ENCODE results near the gene CFH.
A peak's percentile ranks its signal among the peaks of the same experiment; 100 is the strongest.
"Not testable (repeated sequence)": the region's sequence is repeated elsewhere in the genome, so short reads cannot be mapped to it uniquely, and the experiment has no call there.

Gene CFH

DNA sequence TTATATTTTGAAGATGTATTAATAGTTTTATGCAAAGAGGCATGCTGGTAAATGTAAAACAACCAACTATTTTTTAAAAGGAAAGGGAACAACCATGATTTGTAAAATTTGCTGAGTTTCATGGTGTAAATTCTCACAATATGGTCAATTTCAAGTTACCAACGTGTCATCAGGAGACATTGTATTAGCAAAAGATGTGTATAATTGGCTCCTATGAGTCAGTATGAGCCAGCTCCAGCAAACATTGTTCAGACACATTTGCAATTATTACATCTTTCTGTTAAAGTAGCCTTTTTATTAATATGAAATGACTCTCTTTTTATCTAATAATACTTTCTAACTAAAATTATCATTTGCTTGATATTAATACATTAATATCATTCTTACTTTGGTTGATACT is 15.3 kb downstream of the CFH start:
- DNase-seq (ENCODE audit: low read depth in 2 of 3, low spot score in 1 of 3), result no peak

DNA sequence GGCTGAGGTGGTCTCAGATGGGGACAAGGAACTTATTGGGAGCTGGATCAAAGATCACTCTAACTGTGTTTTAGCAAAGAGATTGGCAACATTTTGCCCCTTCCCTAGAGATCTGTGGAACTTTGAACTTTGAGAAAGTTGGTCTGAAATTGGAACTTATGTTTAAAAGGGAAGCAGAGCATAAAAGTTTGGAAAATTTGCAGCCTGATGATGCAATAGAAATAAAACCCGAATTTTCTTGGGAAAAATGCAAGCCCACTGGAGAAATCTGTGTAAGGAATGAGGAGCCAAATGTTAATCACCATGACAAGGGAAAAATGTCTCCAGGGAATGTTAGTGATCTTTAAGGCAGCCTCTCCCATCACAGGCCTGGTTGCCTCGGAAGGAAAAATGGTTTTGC is 17.2 kb downstream of the CFH start:
- no peak for DNase-seq (ENCODE audit: low read depth in 2 of 3, low spot score in 1 of 3)

DNA sequence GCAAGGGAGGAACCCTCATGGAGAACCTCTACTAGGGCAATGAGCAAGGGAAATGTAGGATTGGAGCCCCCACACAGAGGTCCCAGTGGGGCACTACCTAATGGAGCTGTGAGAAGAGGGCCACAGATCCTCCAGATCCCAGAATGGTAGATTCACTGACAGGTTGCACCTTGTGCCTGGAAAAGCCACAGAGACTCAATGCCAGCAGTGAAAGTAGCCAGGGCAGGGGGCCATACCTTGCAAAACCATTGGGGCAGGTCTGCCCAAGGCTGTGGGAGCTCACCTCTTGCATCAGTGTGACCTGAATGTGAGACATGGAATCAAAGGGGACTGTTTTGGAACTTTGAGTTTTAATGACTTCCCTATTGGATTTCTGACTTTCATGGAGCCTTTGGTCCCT is 17.9 kb downstream of the CFH start:
- no peak for DNase-seq (ENCODE audit: low read depth in 2 of 3, low spot score in 1 of 3)

DNA sequence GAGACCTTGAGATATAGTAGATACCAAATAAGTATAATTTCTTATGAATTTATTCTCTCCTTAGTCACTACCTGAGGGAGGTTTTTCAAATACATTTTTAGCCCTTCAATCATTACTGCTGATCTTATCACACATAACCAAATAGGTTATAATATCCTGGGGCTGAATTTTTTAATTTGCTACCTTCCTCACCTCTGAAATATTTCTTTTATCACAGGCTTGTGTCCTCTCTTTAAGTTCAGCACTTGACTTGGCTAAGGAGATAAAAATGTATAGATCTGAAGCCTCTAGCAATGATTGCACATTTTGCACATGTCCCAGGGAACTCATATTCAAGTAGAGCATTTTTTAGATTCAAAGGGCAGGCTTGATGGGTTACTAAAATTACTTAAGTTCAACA is 23.1 kb downstream of the CFH start:
- no peak for DNase-seq (ENCODE audit: low read depth in 2 of 3, low spot score in 1 of 3)

DNA sequence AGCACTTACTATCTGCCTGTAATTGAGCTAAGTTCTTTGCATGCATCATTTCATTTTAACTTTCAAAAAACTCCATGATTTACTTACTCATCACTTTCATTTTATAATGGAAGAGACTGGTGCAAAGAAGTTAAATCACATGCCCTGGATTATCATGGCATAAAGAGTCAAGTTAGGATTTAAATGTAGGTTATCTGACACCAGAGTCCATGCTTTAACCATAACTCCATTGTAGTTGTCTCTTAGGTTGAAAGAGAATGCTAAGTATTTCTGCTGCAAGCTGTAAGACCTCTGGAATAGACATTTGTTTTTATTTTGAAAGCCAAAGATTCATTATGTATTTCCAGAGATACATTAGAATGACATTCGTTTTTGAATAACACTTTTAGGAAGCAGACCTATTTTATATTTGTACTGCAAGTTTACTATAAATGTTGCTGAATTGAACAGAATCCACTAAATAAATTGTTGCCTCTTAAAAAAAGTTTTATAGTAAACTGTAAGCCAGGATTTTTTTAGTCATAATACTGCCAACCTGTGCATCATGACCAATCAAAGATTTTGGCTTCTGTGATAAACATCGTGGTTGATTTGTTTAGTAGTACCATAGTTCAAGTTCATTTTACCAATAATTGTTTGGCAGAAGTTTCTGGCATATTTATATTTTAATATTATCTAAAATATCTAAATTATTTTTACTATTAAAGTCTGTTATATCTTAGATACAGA is 26.1 kb downstream of the CFH start:
- DNase-seq (ENCODE audit: low read depth in 2 of 3, low spot score in 1 of 3), result no peak

DNA sequence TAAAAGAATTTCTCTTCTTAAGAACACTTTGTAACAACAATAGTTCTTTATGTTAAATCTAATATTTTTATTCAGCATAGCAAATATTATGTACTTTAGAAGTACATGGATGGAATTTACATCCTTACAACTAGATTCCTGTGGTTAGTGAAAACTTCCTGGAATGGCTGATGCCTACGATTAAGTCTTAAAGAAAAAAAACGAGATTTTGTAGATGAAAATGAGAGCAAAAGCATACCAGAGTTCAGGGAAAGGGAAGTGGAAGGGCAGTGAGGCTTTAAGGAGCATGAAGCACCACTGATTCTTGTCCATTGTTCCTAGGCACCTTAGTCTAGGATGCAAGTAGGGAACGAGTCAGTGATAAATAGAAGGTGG is 26.7 kb downstream of the CFH start:
- DNase-seq (ENCODE audit: low read depth in 2 of 3, low spot score in 1 of 3), result no peak

DNA sequence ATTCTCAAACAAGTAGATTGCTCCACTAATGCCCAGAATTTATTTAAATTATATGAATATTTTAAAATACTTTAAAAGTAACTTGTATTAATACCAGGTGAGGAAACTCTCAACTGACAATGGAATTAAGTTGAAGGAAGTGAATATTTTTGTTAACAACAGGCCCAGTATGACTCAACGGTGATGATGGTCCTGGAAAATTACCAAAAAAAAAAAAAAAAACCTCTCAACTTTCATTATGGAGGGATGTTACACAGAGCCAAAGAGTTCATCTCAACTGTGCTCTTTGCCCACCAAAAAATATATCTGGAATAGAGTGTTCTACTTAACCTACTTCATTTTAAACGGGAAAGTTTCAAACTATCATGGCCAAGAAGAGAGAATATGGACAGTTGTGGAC is 28.3 kb downstream of the CFH start:
- no peak for DNase-seq (ENCODE audit: low read depth in 2 of 3, low spot score in 1 of 3)

DNA sequence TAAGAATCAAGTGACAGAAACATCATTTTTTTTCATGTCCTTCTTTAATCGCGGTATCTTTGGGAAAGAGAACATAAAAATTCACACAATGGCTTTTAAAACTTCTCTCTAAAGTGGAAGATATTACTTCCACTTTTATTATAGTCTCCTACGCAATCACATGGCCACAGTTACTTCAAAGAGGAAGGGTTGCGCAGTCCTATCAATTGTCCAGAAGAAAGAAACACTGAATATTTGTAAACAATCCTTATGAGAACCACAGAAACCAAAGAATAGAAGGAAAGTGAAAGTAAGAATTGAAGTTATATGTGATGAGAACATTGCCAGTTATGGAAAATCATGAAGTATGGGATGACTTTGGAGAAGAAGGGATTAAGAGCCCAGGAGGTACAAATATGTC is 32.6 kb downstream of the CFH start:
- no peak for DNase-seq (ENCODE audit: low read depth in 2 of 3, low spot score in 1 of 3)

DNA sequence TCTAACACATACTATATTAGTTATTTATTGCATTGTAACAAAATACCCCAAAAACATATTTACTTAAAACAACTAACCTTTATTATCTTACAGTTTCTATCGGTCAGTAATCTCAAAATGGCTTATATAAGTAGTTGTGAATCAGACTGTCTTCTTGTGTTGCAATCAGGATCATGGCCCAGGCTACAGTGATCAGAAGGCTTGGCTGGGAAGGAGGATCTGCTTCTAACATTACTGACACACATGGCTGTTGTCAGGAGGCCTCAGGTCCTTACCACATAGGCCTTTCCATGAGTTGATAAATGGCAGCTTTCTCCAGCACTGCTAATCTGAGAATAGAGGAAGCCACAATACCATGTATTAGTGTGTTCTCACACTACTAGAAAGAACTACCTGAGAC is 33.7 kb downstream of the CFH start:
- DNase-seq (ENCODE audit: low read depth in 2 of 3, low spot score in 1 of 3), result no peak

DNA sequence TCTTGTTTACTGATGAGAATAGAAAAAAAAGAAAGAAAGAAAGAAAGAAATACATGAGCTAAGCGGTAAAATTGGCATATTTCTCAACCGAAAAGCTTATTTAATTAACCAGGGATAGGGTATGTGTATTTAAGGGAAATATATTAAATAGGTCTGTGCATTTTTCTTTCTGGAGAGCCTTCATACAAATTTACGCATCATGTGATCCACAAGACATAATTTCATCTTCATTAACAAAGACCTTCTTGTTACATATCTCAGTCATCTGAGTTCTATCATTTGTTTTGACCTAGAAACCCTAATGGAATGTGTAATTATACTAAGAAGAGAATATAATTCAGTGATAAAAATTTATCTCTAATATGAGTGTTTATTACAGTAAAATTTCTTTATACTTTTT is 37.2 kb downstream of the CFH start:
- DNase-seq (ENCODE audit: low read depth in 2 of 3, low spot score in 1 of 3), result no peak

DNA sequence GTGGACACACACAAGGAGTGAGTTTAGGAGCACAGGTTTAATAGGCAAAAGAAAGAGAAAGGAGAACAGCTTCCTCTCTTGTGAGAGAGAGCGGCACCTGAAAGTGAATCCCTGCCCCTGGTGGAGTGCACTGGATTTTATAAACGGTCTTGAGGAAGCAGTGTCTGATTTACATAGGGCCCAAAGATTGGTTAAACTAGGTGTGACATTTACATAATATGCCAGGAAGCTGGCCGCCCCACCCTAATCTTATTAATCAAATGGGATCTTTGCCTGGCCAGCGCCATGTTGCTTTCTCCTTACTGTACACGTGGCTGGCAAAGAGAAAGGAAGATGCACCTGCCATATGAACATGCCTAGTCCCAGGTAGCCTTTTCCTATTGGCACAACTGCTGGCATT is 38.7 kb downstream of the CFH start:
- no peak for DNase-seq (ENCODE audit: low read depth in 2 of 3, low spot score in 1 of 3)

DNA sequence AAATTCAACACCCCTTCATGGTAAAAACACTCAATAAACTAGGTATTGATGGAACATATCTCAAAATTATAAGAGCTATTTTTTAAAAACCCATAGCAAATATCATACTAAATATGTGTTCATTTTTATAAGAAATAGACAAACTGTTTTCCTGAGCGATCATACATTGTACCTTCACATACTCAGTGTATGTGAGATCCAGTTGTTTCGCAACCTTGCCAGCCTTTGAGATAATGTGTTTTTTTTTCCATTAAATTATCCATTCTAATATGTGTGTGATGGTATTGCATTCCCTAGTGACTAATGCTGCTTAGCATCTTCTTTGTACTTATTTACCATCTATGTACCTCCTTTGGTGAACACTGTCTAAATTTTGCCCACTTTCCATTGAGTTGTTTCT is 47.1 kb downstream of the CFH start:
- DNase-seq (ENCODE audit: low read depth in 2 of 3, low spot score in 1 of 3), result no peak

DNA sequence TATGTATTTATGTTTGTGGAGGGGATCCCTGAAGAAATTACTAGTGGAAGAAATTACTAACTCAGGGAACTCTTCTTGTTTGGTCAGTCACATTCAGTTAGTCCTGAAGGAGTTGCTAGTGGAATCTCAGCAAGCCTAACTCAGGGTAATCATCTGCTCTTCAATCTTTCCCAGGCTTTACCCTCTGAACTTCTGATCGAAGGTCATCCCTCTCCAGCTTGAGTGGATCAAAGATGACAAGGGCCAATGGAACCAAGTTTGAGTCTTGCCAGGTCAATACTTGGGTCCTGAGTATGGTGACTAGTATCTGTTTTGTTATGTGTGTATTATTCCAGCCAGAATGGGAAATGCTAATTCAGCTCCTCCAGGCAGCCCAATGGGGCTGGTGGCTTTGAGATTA is 49.3 kb downstream of the CFH start:
- DNase-seq (ENCODE audit: low read depth in 2 of 3, low spot score in 1 of 3), result no peak

DNA sequence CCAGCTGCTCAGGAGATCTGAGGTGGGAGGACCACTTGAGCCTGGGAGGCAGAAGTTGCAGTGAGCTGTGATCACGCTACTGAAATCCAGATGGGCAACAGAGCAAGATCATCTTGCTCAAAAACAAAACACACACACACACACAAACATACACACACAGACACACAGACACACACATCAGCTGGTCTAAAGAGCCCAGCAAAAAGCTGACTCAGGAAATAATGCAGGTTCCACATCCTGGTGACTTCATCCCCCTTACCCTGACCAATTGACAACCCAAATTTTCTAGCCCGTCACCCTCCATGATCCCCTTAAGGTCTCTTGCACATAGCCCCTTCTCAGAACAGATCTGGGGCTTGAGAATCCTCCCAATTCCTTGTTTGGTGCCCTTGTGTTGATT is 58.0 kb downstream of the CFH start:
- DNase-seq (ENCODE audit: low read depth in 2 of 3, low spot score in 1 of 3), result not testable (repeated sequence)

DNA sequence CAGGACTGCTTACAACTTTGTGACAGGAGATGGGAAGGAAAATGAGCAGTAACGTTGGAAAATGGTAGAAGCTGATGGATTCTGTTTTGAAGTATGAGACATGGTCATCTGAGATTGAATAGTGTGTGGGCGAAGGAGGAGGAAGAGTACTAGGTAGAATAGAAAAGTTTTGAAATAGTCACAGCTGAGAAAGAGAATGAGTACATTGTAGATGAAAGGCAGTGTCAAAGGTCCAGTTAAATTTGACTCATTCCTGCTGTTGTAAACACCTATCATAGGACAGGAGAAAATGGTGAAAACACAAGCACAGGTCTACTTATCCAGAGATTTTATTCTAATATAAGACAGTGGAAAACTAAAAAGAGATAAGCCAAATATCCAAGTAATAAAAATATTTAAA is 66.0 kb downstream of the CFH start:
- DNase-seq (ENCODE audit: low read depth in 2 of 3, low spot score in 1 of 3), result no peak

DNA sequence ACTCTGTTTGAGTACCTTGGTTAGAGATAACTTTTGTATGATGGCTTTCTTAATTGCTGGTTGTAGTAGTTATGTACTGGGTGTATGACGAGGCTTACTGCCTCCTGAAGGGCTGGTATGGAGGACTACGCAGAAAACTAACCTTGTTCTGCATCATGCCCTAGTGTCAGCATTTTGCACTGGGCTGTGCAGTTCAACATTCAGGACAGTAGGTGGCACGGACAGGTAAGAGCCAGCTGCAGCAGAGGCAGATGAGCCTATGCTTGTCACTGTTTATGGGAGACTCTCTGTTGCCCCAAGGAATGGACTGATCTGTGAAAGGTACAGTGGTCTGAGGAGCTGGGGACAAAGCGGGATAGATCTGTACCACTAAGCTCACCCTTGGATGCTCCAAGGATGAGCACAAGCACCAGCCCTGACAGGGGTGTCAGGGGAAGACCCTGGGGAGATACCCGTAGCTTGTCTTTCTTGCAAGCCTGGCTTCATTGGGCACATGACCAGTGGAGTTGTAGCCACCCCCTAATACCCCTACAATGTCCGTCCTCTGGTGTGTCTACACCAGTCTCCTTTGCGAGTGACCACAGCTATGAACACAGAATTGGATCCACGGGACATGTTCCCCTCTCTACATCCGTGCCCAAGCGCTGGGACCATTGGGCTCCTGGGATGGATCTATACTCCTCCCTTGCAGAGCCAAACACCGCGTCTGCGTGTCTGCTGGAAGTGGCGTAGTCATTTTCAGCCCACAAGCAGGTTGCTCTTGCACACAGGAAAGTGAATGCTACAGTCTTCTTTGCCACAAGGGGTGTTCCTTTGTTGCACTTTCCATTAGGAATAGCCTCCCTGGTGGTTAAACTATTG is 71.7 kb downstream of the CFH start:
- peak in 2 of 3 donors; percentile 12 to 35 for DNase-seq (ENCODE audit: low read depth in 2 of 3, low spot score in 1 of 3)

DNA sequence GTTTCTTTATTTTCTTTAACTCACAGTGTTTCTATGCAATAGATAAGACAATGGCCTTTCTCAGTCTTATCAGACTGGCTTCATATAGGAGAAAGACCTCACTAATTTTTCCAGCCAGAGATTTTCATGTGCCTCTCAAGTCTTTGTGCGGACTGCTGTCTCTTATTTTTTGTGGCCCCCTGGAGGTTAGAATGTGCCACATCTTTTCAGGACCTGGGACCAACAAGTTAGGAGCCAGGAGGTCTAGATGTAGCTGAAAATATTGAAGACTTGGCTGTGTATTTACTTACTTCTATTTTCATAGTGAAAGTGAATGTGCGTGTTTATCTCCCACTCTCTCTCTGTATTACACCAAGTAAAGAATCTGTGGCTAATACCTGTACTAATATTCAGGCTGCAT is 80.7 kb downstream of the CFH start:
- no peak for DNase-seq (ENCODE audit: low read depth in 2 of 3, low spot score in 1 of 3)

DNA sequence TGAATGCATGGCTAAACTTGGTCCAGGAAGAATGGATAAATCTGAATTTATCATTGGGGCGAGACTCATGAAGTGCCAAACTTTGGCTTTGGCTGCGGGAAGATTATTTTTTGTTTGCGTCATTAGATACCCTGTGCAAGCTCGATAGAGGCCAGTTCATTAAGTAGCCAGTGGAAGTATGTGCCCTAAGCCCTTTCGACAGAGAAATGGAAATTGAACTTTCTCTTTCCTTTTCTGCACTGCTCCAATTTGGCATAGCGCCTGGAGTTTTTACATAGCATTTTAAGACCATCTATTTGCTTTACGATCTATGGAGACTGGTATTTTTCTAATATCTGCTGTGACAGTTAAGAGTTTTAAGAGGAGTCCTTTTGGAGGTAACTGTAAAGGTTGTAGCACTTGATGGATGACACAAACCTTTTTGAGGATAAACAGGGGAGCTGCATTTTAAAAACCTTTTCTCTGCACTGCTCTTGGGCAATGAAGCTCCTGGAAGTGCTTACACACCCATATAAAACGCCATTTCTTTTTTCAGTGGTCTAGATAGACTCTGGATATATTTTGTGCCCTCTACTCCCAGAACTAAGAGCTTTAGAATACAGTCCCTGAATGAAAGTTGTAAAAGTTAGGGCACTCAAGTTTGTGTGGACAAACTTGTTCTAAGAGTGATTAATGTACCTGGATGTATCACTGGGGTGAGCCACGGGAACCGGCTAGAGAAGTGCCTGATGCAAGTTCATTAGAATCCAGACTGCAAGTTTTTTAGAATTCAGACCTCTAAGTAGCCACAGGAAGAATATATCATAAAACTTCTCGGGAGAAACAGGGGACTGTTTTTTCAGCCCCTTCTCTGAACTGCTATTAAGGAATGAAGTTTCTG is 81.5 kb downstream of the CFH start:
- DNase-seq (ENCODE audit: low read depth in 2 of 3, low spot score in 1 of 3), result no peak

DNA sequence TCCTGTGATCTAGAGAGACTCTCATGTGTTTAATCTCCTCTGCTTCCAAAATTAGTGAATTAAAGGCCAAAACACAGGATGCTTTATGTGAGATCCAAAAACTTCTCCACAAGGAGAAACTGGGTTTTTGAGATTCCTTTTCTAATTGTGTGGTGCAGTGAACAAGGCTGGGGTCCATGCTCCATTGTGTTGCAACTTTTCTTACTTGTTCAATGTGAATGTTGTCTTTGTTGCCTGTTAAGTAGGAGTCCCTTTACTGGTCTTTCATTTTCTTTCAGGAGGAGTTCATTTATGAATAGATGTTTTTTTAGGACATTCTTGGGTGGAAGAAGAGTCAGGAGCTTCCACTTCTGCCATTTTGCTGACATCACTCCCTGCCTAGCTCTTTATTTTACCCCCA is 82.2 kb downstream of the CFH start:
- DNase-seq (ENCODE audit: low read depth in 2 of 3, low spot score in 1 of 3), result no peak

DNA sequence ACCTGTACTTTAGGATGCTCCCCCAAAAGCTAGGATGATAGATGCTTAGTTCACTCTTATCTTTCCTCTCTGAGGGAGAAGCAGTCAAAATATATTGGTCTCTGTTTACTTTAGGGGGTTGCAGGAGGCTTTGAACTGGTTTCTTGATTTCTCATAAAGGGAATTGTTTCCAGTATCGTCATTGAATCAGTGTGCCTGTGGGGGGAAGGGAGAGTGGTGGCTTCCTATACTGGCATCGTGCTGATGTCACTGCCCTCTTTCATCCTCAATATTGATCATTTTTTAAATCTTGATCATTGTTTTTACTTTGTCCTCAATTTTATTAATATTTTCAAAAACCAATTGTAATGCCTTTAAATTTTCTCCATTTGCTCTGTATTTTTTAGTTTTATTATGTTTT is 82.6 kb downstream of the CFH start:
- no peak for DNase-seq (ENCODE audit: low read depth in 2 of 3, low spot score in 1 of 3)

DNA sequence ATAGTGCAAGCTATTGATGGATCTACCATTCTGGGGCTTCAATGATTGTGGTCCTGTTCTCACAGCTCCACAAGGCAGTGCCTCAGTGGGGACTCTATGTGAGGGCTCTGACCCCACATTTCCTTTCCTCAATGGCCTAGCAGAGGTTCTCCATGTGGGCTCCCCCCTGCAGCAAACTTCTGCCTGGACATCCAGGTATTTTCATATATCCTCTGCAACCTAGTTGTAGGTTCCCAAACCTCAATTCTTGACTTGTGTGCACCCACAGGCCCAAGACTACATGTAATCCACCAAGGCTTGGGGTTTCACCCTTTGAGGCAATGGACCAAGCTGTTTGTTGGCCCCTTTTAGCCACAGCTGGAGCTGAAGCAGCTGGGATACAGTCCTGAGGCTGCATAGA is 86.9 kb downstream of the CFH start:
- DNase-seq (ENCODE audit: low read depth in 2 of 3, low spot score in 1 of 3), result no peak

DNA sequence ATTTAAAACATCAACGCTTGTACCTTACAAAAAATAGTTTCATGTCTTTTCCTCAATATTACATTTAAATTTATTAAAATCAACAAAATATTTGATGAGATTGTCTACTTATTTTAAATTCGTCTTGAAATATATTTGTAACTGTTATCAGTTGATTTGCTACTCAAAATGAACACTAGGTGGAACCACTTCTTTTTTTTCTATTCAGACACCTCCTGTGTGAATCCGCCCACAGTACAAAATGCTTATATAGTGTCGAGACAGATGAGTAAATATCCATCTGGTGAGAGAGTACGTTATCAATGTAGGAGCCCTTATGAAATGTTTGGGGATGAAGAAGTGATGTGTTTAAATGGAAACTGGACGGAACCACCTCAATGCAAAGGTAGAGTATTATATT is 91.4 kb downstream of the CFH start:
- not testable (repeated sequence) for DNase-seq (ENCODE audit: low read depth in 2 of 3, low spot score in 1 of 3)
